PC-9 (cell line): ENCODE measurements around the gene GFOD2.

Source experiments
- CTCF ChIP-seq: fragments of 200-600 bp; sonication (generic); conservative IDR thresholded peaks from 2 replicates; pipeline ENCODE4 v1.6.1; 2017; ENCODE audit warnings: mixed run types, antibody characterized with exemption, mild to moderate bottlenecking, moderate library complexity
- EZH2 ChIP-seq: fragments of 200-600 bp; sonication (generic); IDR thresholded peaks from 2 replicates; pipeline ENCODE4 v1.8.0; 2017; ENCODE audit warnings: antibody characterized with exemption, low read depth

GRCh38 chr16:67719778-67720144 is 645 bp upstream of the GFOD2 start:
- TF ChIP-seq CTCF (no peak), EZH2 (no peak)
